Neural cell (in vitro differentiated cells): Measurements from ENCODE around the gene DGKA. TPM values are rescaled to one million over a fixed set of nuclear protein-coding genes. Genes with fewer than 3 reads are reported as not detected.

Source experiments
- H2AFZ ChIP-seq: fragments of 200-600, 300-800 bp; sonication (generic), shearing (Covaris generic); 2 replicates; pipeline ENCODE4 v1.6.0; 2014; ENCODE audit warnings: low read depth, mild to moderate bottlenecking, antibody characterized with exemption, low read length, moderate library complexity
- H3F3A ChIP-seq: fragments of 200-600 bp; shearing (Covaris generic); 2 replicates; pipeline ENCODE4 v1.6.1; 2016; ENCODE audit warnings: mild to moderate bottlenecking, moderate library complexity, mixed read lengths, antibody characterized with exemption, low read length; ENCODE audit not compliant: insufficient read depth, poor library complexity, severe bottlenecking
- H3K27ac ChIP-seq: fragments of 200-600, 300-800 bp; sonication (generic), shearing (Covaris generic); 2 replicates; pipeline ENCODE4 v1.5.1; 2014; ENCODE audit warnings: mild to moderate bottlenecking, low read length, moderate library complexity
- H3K27me3 ChIP-seq: fragments of 300-800, 200-600 bp; sonication (generic), shearing (Covaris generic); 2 replicates; pipeline ENCODE4 v1.6.0; 2014; ENCODE audit warnings: mild to moderate bottlenecking, low read depth, low read length, moderate library complexity; ENCODE audit not compliant: insufficient read depth
- H3K36me3 ChIP-seq: fragments of 300-800, 200-600 bp; sonication (generic), shearing (Covaris generic); 2 replicates; pipeline ENCODE4 v1.5.1; 2014; ENCODE audit warnings: mild to moderate bottlenecking, antibody characterized with exemption, low read length, moderate library complexity; ENCODE audit not compliant: insufficient read depth
- H3K4me2 ChIP-seq: fragments of 300-800, 200-600 bp; sonication (generic), shearing (Covaris generic); 2 replicates; pipeline ENCODE4 v1.6.0; 2014; ENCODE audit warnings: mild to moderate bottlenecking, low read length
- H3K4me3 ChIP-seq: fragments of 300-800, 200-600 bp; sonication (generic), shearing (Covaris generic); 2 replicates; pipeline ENCODE4 v1.5.1; 2014; ENCODE audit warnings: mild to moderate bottlenecking, low read length, moderate library complexity
- H3K79me2 ChIP-seq: fragments of 200-600 bp; shearing (Covaris generic); replicated peaks from 2 replicates; pipeline ENCODE4 v1.6.0; 2014; ENCODE audit warnings: mild to moderate bottlenecking, low read length, moderate library complexity; ENCODE audit not compliant: insufficient read depth
- H3K9ac ChIP-seq: fragments of 300-800, 200-600 bp; sonication (generic), shearing (Covaris generic); 2 replicates; pipeline ENCODE4 v1.6.1; 2016; ENCODE audit warnings: mild to moderate bottlenecking, low read length, mixed read lengths
- H3K9me2 ChIP-seq: fragments of 200-600 bp; shearing (Covaris generic); 2 replicates; pipeline ENCODE4 v1.6.1; 2016; ENCODE audit warnings: mild to moderate bottlenecking, low read length, mixed read lengths; ENCODE audit not compliant: insufficient read depth
- H3K9me3 ChIP-seq: fragments of 200-600, 300-800 bp; sonication (generic), shearing (Covaris generic); 2 replicates; pipeline ENCODE4 v1.6.1; 2016; ENCODE audit warnings: mild to moderate bottlenecking, mixed run types, low read length, moderate library complexity, mixed read lengths
- H4K20me1 ChIP-seq: fragments of 200-600 bp; shearing (Covaris generic); 2 replicates; pipeline ENCODE4 v1.6.1; 2016; ENCODE audit warnings: mild to moderate bottlenecking, mixed run types; ENCODE audit not compliant: insufficient read depth
- EP300 ChIP-seq: fragments of 450-650 bp; conservative IDR thresholded peaks from 2 replicates; pipeline ENCODE4 v1.6.1; 2014; ENCODE audit warnings: antibody characterized with exemption, mild to moderate bottlenecking, moderate library complexity; ENCODE audit not compliant: poor library complexity, severe bottlenecking
- EZH2 ChIP-seq: fragments of 200-600, 300-800 bp; shearing (Covaris generic), sonication (generic); IDR thresholded peaks from 2 replicates; pipeline ENCODE4 v1.6.1; 2014; ENCODE audit warnings: antibody characterized with exemption, low read length, borderline replicate concordance, mild to moderate bottlenecking; ENCODE audit not compliant: insufficient read depth, poor library complexity, severe bottlenecking
- MXI1 ChIP-seq: fragments of 450-650 bp; conservative IDR thresholded peaks from 2 replicates; pipeline ENCODE4 v1.6.1; 2014; ENCODE audit warnings: antibody characterized with exemption, mild to moderate bottlenecking; ENCODE audit not compliant: poor library complexity, severe bottlenecking
- POLR2AphosphoS5 ChIP-seq: IDR thresholded peaks from 2 replicates; pipeline ENCODE4 v1.6.1; 2012
- RAD21 ChIP-seq: fragments of 450-650 bp; conservative IDR thresholded peaks from 2 replicates; pipeline ENCODE4 v1.6.1; 2014; ENCODE audit warnings: antibody characterized with exemption, mild to moderate bottlenecking, moderate library complexity
- SMC3 ChIP-seq: fragments of 450-650 bp; conservative IDR thresholded peaks from 2 replicates; pipeline ENCODE4 v1.6.1; 2014; ENCODE audit warnings: antibody characterized with exemption, mild to moderate bottlenecking, moderate library complexity; ENCODE audit not compliant: poor library complexity
- TAF1 ChIP-seq: IDR thresholded peaks from 2 replicates; pipeline ENCODE4 v1.6.1; 2012; ENCODE audit warnings: low read depth
- polyA plus RNA-seq: library from polyadenylated mRNA; depleted of rRNA; stranded (reverse); fragments of >200 nt; gene quantifications from 2 replicates; pipeline ENCODE4 v1.2.3, GENCODE V29; 2014
- TF ChIP-seq, protein P1 (sequence below): fragments of 450-650 bp; IDR thresholded peaks from 2 replicates; pipeline ENCODE4 v1.5.1; 2014; ENCODE audit warnings: antibody characterized with exemption, mild to moderate bottlenecking, moderate library complexity; ENCODE audit not compliant: poor library complexity, severe bottlenecking
- TF ChIP-seq, protein P2 (sequence below): IDR thresholded peaks from 2 replicates; pipeline ENCODE4 v1.6.1; 2012; ENCODE audit warnings: borderline replicate concordance

Gene DGKA
- polyA plus RNA-seq, 1 donor from 2014 or later: 1.1 TPM

- Histone ChIP-seq H3K9me3 (no peaks in the 10 kb centered on the region), H3K27ac (no peak overlapping the region), H3K9ac (no peak overlapping the region), H2AFZ (no peak overlapping the region), H3K27me3 (peaks cover 40% of the 10 kb centered on the region), H3K9me2 (no peaks in the 10 kb centered on the region), H3F3A (no peaks in the 10 kb centered on the region), H3K4me3 (no peak overlapping the region), H3K79me2 (peaks cover 6% of the 10 kb centered on the region), H3K36me3 (no peaks in the 10 kb centered on the region), H3K4me2 (no peak overlapping the region), H4K20me1 (no peaks in the 10 kb centered on the region)
- TF ChIP-seq TAF1 (no peak), EP300 (no peak), EZH2 (no peak), MXI1 (no peak), SMC3 (no peak), POLR2AphosphoS5 (no peak), RAD21 (no peak)
- TF ChIP-seq, protein P1, sequence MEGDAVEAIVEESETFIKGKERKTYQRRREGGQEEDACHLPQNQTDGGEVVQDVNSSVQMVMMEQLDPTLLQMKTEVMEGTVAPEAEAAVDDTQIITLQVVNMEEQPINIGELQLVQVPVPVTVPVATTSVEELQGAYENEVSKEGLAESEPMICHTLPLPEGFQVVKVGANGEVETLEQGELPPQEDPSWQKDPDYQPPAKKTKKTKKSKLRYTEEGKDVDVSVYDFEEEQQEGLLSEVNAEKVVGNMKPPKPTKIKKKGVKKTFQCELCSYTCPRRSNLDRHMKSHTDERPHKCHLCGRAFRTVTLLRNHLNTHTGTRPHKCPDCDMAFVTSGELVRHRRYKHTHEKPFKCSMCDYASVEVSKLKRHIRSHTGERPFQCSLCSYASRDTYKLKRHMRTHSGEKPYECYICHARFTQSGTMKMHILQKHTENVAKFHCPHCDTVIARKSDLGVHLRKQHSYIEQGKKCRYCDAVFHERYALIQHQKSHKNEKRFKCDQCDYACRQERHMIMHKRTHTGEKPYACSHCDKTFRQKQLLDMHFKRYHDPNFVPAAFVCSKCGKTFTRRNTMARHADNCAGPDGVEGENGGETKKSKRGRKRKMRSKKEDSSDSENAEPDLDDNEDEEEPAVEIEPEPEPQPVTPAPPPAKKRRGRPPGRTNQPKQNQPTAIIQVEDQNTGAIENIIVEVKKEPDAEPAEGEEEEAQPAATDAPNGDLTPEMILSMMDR: no peak
- TF ChIP-seq, protein P2, sequence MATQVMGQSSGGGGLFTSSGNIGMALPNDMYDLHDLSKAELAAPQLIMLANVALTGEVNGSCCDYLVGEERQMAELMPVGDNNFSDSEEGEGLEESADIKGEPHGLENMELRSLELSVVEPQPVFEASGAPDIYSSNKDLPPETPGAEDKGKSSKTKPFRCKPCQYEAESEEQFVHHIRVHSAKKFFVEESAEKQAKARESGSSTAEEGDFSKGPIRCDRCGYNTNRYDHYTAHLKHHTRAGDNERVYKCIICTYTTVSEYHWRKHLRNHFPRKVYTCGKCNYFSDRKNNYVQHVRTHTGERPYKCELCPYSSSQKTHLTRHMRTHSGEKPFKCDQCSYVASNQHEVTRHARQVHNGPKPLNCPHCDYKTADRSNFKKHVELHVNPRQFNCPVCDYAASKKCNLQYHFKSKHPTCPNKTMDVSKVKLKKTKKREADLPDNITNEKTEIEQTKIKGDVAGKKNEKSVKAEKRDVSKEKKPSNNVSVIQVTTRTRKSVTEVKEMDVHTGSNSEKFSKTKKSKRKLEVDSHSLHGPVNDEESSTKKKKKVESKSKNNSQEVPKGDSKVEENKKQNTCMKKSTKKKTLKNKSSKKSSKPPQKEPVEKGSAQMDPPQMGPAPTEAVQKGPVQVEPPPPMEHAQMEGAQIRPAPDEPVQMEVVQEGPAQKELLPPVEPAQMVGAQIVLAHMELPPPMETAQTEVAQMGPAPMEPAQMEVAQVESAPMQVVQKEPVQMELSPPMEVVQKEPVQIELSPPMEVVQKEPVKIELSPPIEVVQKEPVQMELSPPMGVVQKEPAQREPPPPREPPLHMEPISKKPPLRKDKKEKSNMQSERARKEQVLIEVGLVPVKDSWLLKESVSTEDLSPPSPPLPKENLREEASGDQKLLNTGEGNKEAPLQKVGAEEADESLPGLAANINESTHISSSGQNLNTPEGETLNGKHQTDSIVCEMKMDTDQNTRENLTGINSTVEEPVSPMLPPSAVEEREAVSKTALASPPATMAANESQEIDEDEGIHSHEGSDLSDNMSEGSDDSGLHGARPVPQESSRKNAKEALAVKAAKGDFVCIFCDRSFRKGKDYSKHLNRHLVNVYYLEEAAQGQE: no peak
These were observed 3.1 kb downstream of the DGKA start for GRCh38 chr12:55933799-55934742.

GRCh38 chr12:55934773-55935172 is 3.8 kb downstream of the DGKA start:
- Histone ChIP-seq H4K20me1 (no peaks in the 10 kb centered on the region), H3K27ac (no peak overlapping the region), H3K4me2 (no peak overlapping the region), H3K36me3 (no peaks in the 10 kb centered on the region), H3K9me3 (no peaks in the 10 kb centered on the region), H3F3A (no peaks in the 10 kb centered on the region), H2AFZ (no peak overlapping the region), H3K9ac (no peak overlapping the region), H3K9me2 (no peaks in the 10 kb centered on the region), H3K79me2 (peaks cover 3% of the 10 kb centered on the region), H3K4me3 (no peak overlapping the region), H3K27me3 (peaks cover 40% of the 10 kb centered on the region)
- TF ChIP-seq POLR2AphosphoS5 (no peak), MXI1 (no peak), EP300 (no peak), SMC3 (no peak), RAD21 (no peak), TAF1 (no peak), EZH2 (no peak)
- TF ChIP-seq, protein P1: no peak
- TF ChIP-seq, protein P2: no peak
